Nephron progenitor cell (in vitro differentiated cells): ENCODE measurements around the gene GLUL.
A peak's percentile ranks its signal among the peaks of the same experiment; 100 is the strongest.
"Not testable (repeated sequence)": the region's sequence is repeated elsewhere in the genome, so short reads cannot be mapped to it uniquely, and the experiment has no call there.

Experiments used
- DNase-seq: peaks from one replicate; pipeline ENCODE4 v3.0.0; 2021
- H3K27ac Mint-ChIP-seq: 2 replicates; pipeline ENCODE4 v1.8.0; 2021; ENCODE audit warnings: mild to moderate bottlenecking, moderate library complexity, mixed read lengths
- H3K27me3 Mint-ChIP-seq: 2 replicates; pipeline ENCODE4 v1.8.0; 2021; ENCODE audit warnings: mild to moderate bottlenecking, low read depth, mixed read lengths; ENCODE audit not compliant: poor library complexity
- H3K36me3 Mint-ChIP-seq: 2 replicates; pipeline ENCODE4 v1.8.0; 2021; ENCODE audit warnings: low read depth, mixed read lengths
- H3K4me1 Mint-ChIP-seq: 2 replicates; pipeline ENCODE4 v1.8.0; 2021; ENCODE audit warnings: mixed read lengths
- H3K4me3 Mint-ChIP-seq: 2 replicates; pipeline ENCODE4 v1.8.0; 2021; ENCODE audit warnings: mild to moderate bottlenecking, moderate library complexity, mixed read lengths
- H3K9me3 Mint-ChIP-seq: 2 replicates; pipeline ENCODE4 v1.8.0; 2021; ENCODE audit warnings: mild to moderate bottlenecking, moderate library complexity, mixed read lengths
- CTCF ChIP-seq: fragments of 200-600 bp; sonication (generic); IDR thresholded peaks from 2 replicates; pipeline ENCODE4 v1.5.0; 2021; ENCODE audit warnings: antibody characterized with exemption

The GLUL gene

GRCh38 chr1:182381962-182382819, 9.4 kb downstream of the GLUL start:
- no peak overlapping the region for H3K4me3 Mint-ChIP-seq
- TF ChIP-seq CTCF = no peak
- peak overlapping the region; percentile 5 for H3K27ac Mint-ChIP-seq
- H3K36me3 Mint-ChIP-seq = peaks cover 64% of the 10 kb centered on the region
- peaks cover 3% of the 10 kb centered on the region for H3K27me3 Mint-ChIP-seq
- no peak for DNase-seq
- H3K9me3 Mint-ChIP-seq = no peaks in the 10 kb centered on the region
- H3K4me1 Mint-ChIP-seq = peaks cover 5% of the 10 kb centered on the region

- DNase-seq = no peak
- Mint-ChIP-seq H3K9me3 (no peaks in the 10 kb centered on the region), H3K36me3 (peaks cover 44% of the 10 kb centered on the region), H3K4me1 (no peaks in the 10 kb centered on the region), H3K27ac (peak overlapping the region; percentile 19), H3K27me3 (peaks cover 3% of the 10 kb centered on the region), H3K4me3 (no peak overlapping the region)
- no peak for TF ChIP-seq CTCF
These were observed 11.4 kb downstream of the GLUL start for GRCh38 chr1:182380199-182380598.

GRCh38 chr1:182379781-182380180, 11.8 kb downstream of the GLUL start:
- not testable (repeated sequence) for H3K27me3 Mint-ChIP-seq, H3K27ac Mint-ChIP-seq, H3K9me3 Mint-ChIP-seq, H3K4me1 Mint-ChIP-seq, DNase-seq, H3K4me3 Mint-ChIP-seq
- H3K36me3 Mint-ChIP-seq = peaks cover 40% of the 10 kb centered on the region

- no peaks in the 10 kb centered on the region for H3K4me1 Mint-ChIP-seq
- H3K27ac Mint-ChIP-seq = no peak overlapping the region
- DNase-seq = no peak
- H3K27me3 Mint-ChIP-seq = peaks cover 8% of the 10 kb centered on the region
- no peaks in the 10 kb centered on the region for H3K9me3 Mint-ChIP-seq
- TF ChIP-seq CTCF = no peak
- no peak overlapping the region for H3K4me3 Mint-ChIP-seq
- peaks cover 12% of the 10 kb centered on the region for H3K36me3 Mint-ChIP-seq
These were observed 14.5 kb downstream of the GLUL start for GRCh38 chr1:182376936-182377574.

GRCh38 chr1:182374101-182374834, 17.3 kb downstream of the GLUL start:
- H3K27me3 Mint-ChIP-seq = peaks cover 7% of the 10 kb centered on the region
- DNase-seq = no peak
- H3K27ac Mint-ChIP-seq = no peak overlapping the region
- no peak overlapping the region for H3K4me3 Mint-ChIP-seq
- no peaks in the 10 kb centered on the region for H3K9me3 Mint-ChIP-seq
- TF ChIP-seq CTCF = no peak
- no peaks in the 10 kb centered on the region for H3K36me3 Mint-ChIP-seq
- no peaks in the 10 kb centered on the region for H3K4me1 Mint-ChIP-seq

GRCh38 chr1:182370532-182370931, 21.1 kb downstream of the GLUL start:
- H3K27ac Mint-ChIP-seq = no peak overlapping the region
- DNase-seq = no peak
- no peak for TF ChIP-seq CTCF
- peaks cover 14% of the 10 kb centered on the region for H3K27me3 Mint-ChIP-seq
- H3K36me3 Mint-ChIP-seq = no peaks in the 10 kb centered on the region
- no peaks in the 10 kb centered on the region for H3K9me3 Mint-ChIP-seq
- no peak overlapping the region for H3K4me3 Mint-ChIP-seq
- no peaks in the 10 kb centered on the region for H3K4me1 Mint-ChIP-seq
